HG02973 (cell line): ENCODE measurements around the gene NUCB1.

Experiments
- ATAC-seq: cut with Tn5 transposase; IDR thresholded peaks from one replicate; pipeline ENCODE4 v1.9.1; 2021; ENCODE audit warnings: moderate library complexity; ENCODE audit not compliant: unreplicated experiment

NUCB1 gene

DNA sequence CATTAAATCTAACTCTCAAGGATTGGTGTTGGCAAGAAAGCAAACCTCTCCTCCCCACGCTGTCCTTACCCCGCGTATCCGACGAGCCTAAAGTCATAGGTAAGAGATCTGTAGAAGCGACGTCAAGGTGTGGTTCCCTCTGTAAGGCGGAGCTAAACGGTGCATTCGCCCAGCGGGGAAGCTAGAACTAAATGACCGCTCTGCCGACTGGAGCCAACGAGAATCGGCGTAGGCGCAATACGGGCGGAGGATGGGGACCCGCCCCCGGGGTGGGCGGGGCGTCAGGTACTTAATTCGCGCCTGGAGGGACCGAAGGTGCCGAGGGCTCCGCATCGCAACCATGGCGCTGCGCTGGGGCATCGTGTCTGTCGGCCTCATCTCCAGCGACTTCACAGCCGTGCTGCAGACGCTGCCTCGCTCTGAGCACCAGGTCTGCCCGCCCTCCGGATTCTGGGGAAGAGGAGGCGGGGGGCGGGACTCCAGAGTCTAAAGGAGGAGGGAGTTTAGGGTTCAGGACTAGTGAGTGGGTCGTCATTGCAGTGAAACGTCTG is 33.3 kb downstream of the NUCB1 start, which contains the start of gene DHDH:
Gene DHDH, plus strand, starts transcription at position 318 of the 551 bp plus-strand sequence. Its CDS starts 23 bp downstream, at position 341.
- ATAC-seq: no peak

GRCh38 chr19:48934837-48935236 is 34.7 kb downstream of the NUCB1 start:
- ATAC-seq: no peak

- no peak for ATAC-seq
These were observed 35.8 kb downstream of the NUCB1 start for GRCh38 chr19:48935864-48936263.

GRCh38 chr19:48938256-48938655 is 38.1 kb downstream of the NUCB1 start:
- ATAC-seq: no peak

DNA sequence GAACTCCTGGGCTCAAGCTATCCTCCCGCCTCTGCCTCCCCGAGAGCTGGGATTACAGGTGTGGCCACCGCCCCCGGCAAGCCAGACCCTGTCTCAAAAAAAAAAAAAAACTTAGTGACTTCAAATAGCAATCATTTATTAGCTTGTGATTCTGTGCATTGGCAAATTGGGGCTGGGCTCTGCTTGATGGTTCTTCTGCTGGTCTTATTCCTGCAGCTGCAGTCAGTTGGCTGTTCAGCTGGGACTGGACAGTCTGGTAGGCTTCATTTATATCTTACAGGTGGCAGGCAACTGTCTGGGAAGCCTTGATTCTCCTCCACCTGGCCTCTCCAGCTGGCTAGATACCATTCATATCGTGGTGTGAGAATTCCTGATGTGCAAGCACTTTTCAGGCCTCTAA is 40.8 kb downstream of the NUCB1 start:
- no peak for ATAC-seq

DNA sequence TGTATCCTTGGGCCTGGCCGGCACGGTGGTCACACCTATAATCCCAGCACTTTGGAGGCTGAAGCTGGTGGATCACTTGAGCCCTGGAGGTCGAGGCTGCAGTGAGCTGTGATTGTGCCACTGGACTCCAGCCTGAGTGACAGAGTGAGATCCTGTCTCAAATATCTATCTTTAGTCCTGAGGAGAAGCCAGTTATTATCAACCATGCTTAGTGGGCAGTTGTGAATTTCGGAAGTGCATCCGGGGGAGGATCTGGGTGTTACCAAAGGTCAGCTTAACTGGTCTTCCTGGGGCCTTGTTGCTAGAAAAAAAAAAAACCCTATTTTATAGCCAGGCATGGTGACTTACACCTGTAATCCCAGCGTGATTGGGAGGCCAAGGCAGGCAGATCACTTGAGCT is 43.0 kb downstream of the NUCB1 start:
- no peak for ATAC-seq

DNA sequence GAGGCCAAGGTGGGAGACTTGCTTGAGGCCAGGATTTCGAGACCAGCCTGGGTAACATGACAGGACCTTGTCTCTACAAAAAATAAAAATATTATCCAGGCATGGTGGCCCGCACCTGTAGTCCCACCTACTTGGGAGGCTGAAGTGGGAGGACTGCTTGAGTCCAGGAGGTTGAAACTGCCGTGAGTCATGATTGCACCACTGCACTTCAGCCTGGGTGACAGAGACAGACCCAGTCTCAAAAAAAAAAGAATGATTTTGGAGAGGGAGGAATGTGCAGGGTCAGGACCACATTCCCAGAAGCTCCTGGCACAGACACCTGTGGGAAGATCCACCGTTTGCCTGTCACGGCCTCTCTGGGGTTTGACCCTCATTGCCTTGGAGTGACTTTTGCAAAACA is 45.3 kb downstream of the NUCB1 start:
- no peak for ATAC-seq

DNA sequence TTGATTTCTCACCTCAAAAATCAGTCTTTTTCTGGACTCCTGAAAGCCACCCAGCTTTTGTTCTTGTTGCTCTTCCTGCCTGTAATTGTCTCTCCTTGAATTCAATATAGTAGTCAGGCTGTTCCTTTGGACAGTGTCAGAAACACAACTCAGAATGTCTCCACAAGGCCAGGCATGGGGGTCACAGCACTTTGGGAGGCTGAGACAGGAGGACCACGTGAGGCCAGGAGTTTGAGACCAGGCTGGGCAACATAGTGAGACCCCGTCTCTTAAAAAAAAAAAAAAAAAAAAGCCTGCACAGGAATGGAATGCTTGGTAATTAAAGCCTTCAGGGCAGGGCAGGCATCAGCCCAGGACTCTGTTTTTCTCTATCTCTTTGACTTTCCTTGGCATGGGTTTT is 45.7 kb downstream of the NUCB1 start:
- ATAC-seq: no peak

- ATAC-seq: no peak
These were observed 46.5 kb downstream of the NUCB1 start for GRCh38 chr19:48946463-48947257.

- no peak for ATAC-seq
These were observed 47.1 kb downstream of the NUCB1 start for GRCh38 chr19:48947258-48947542.

DNA sequence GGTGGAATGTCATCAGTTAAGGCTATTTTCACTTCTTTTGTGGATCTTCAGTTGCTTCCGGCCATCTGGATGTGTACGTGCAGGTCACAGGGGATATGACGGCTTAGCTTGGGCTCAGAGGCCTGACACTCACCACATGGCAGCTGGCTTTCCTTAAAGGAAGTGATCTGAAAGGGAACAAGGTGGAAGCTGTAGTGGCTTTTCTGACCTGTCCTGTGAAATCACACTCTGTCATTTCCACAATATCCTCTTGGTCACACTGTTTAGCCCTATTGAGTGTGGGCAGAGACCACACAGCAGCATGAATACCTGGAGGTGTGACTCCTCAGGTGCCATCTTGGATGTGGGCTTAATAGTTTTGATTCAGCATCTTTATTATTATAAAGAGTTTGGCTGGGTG is 50.0 kb downstream of the NUCB1 start:
- ATAC-seq: no peak

DNA sequence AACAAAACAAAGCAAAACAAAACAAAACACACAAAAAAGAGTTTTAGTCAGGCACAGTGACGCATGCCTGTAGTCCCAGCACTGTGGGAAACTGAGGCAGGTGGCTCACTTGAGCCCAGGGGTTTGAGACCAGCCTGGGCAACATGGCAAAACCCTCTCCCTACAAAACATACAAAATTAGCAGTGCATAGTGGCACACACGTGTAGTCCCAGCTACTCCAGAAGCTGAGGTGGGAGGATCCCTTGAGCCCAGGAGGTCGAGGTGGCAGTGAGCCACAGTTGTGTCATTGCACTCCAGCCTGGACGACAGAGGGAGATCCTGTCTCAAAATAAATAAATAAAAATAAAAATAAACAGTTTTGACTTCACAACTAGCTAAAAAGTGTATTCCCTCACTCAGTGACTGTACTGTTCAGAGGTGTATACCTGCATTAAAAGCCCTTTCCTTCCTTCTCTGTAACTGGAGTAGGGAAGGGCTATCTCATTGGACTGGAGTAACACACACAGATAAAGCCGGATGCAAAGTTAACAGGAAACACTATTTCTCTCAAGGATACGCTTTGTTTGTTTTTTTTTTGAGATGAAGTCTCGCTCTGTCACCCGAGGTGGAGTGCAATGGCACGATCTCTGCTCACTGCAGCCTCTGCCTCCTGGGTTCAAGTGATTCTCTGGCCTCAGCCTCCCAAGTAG is 50.9 kb downstream of the NUCB1 start:
- no peak for ATAC-seq

DNA sequence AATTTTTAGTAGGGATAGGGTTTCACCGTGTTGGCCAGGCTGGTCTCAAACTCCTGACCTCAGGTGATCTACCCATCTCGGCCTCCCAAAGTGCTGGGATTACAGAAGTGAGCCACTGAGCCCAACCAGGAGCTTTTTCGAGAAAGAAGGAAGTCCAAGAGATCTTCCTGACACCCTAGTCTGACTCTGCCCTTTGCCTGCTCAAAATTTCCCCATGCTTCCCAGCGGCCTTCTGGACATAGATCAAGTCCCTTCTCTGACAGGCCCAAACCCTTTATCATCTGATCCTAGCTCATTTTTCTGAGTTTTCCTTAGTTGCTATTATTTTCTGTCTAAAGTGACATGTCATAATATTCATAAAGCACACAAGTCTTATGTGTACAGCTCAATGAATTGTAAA is 53.0 kb downstream of the NUCB1 start:
- ATAC-seq: no peak

- no peak for ATAC-seq
These were observed 54.0 kb downstream of the NUCB1 start for GRCh38 chr19:48953990-48954594.

DNA sequence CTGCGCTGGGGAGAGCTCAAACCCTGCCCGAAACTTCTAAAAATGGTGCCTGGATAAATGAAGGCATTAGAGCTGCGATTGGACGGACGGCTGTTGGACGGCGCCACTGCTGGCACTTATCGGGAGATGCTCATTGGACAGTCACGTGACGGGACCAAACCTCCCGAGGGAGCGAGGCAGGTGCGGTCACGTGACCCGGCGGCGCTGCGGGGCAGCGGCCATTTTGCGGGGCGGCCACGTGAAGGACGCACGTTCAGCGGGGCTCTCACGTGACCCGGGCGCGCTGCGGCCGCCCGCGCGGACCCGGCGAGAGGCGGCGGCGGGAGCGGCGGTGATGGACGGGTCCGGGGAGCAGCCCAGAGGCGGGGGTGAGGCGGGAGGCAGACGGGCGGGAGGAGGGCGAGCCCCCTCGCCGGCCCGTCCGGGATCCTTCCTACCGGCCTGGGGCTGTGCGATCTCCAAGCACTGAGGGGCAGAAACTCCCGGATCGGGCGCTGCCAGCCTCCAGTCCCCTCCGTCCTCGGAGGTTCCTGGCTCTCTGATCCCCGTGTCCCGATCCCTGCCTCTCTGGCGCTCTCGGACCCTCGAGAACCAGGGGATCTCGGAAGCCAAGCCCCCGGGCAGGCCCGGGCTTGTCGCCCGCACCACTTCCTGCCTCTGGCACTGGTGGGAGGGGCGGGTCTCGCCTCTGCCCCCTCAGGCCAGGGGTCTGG is 54.6 kb downstream of the NUCB1 start, which contains the start of gene BAX:
Gene BAX, plus strand, starts transcription at position 281 of the 713 bp plus-strand sequence. Its CDS starts 54 bp downstream, at position 335.
- ATAC-seq: peak; percentile 73

DNA sequence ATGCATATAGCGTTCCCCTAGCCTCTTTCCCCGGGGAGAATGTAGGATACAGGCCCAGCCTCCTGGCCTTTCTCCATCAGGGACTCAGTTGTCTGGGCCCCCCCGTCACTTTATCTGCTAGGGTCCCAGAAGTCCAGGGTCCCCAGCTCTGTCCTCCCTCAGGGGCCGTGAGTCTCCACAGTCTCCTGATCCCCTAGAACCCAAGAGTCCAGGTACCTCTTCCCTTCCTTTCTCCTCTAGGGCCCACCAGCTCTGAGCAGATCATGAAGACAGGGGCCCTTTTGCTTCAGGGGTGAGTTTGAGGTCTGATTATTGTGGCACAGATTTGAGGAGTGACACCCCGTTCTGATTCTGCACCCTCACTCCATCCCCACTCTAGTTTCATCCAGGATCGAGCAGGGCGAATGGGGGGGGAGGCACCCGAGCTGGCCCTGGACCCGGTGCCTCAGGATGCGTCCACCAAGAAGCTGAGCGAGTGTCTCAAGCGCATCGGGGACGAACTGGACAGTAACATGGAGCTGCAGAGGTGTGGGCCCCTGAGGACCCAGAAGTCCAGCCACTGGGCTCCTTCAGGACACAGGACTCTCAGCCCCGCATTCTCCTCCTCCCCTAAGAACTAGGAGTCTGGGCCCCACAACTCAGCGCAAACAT is 55.3 kb downstream of the NUCB1 start:
- ATAC-seq: no peak

DNA sequence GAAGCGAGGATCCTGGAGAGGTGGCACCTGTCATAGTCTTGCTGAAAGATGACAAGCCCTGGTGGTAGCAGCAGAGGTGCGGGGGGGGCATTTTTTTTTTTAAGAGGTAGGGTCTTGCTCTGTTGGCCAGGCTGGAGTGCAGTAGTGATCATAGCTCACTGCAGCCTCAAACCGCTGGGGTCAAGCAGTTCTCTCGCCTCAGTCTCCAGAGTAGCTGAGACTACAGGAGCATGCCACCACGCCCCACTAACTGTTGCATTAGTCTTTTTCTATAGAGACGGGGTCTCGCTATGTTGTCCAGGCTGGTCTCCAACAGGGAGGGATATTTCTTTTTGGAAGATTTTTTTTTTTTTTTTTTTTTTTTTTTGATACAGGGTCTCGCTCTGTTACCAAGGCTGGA is 57.9 kb downstream of the NUCB1 start:
- ATAC-seq: no peak

DNA sequence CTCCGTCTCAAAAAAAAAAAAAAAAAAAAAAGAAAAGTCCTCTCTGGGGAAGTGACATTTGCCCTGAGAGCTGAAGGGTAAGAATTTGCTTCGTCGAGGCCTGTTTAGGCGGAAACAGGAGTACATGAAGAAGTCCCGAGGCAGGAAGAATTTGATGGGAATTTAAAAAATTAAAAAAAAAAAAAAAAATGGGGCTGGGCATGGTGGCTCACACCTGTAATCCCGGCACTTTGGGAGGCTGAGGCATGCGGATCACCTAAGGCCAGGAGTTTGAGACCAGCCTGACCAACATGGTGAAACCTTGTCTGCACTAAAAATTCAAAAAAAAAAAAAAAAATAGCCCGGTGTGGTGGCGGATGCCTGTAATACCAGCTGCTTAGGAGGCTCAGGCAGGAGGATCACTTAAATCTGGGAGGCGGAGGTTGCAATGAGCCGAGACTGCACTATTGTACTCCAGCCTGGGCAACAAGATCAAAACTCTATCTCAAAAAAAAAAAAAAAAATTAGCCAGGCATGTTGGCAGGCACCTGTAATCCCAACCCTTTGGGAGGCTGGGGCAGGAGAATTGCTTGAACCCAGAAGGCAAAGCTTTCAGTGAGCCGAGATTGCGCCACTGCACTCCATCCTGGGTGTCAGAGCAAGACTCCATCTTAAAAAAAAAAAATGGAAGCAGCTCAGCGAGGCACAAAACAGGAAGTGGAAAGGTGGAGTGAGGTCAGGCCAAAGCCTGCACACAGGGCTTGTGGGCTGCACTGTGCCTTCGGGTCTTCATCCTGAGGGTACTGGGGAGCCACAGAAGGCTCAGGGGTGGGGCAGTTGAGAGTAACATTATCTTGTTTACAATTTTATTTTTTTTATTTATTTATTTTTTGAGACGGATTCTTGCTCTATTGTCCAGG is 59.5 kb downstream of the NUCB1 start:
- no peak for ATAC-seq

- no peak for ATAC-seq
These were observed 61.0 kb downstream of the NUCB1 start for GRCh38 chr19:48961051-48961649.
